ENCODE measurements around the gene DCDC1.

DNA sequence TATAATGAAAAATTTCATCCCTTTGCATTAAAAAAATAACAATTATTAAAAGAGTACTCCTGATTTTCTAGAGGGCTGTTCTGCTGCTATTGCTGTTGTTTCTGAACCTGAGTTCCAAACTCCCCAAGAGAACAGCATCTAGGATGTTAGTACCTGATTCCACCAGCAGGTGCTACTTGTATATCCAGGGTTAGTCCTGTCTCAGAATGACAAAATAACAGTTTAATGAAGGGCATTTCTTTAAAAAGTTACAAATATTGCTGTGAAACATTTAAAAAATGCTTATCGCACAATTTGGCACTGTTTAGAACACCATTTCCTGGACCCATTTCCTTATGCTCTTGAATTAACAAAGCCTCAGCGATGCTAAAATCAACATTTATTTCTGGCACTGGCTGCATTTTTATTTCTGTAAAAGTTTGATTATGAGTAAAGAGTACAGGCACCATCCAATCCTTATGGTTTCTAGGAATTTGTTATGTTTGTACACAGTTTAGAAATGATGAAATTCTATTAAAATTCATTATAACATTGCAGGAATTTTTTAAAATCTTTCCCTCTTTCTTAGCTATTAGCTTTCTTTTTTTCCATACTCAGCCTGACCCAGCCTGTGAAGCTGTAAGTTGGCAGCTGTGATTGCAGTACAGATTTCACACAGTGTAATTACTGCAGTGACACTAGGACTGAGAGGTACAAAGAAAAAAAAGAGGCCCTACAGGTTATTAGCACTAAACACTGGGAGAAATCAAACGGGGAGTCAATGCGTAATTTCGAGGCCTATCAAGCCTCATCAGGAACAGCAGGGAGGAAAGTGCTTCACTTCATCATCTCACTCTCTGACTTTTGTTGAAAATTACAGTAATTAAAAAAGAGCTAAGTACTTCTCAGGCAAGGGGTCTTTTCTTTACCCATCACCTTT, 208.8 kb downstream of the DCDC1 start:
- TF ChIP-seq, protein P1, sequence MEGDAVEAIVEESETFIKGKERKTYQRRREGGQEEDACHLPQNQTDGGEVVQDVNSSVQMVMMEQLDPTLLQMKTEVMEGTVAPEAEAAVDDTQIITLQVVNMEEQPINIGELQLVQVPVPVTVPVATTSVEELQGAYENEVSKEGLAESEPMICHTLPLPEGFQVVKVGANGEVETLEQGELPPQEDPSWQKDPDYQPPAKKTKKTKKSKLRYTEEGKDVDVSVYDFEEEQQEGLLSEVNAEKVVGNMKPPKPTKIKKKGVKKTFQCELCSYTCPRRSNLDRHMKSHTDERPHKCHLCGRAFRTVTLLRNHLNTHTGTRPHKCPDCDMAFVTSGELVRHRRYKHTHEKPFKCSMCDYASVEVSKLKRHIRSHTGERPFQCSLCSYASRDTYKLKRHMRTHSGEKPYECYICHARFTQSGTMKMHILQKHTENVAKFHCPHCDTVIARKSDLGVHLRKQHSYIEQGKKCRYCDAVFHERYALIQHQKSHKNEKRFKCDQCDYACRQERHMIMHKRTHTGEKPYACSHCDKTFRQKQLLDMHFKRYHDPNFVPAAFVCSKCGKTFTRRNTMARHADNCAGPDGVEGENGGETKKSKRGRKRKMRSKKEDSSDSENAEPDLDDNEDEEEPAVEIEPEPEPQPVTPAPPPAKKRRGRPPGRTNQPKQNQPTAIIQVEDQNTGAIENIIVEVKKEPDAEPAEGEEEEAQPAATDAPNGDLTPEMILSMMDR (conservative IDR thresholded peaks at IDR 0.05; ENCODE audit: low read depth, low read length) = peak; percentile 86
- no peak for TF ChIP-seq EZH2 (IDR thresholded peaks at IDR 0.05; ENCODE audit: borderline replicate concordance, low read depth, low read length, poor library complexity, severe bottlenecking)

Data from A673 (cell line).